CD4-positive, alpha-beta T cell (primary cell): ENCODE measurements around the gene TCF21. TPM values are rescaled to one million over a fixed set of nuclear protein-coding genes. Genes with fewer than 3 reads are reported as not detected.

ENCODE experiments used
- ATAC-seq: fragments of 200-7000 bp; cut with Tn5 transposase; one replicate; pipeline ENCODE4 v1.10.0; 2022; ENCODE audit warnings: mild to moderate bottlenecking; ENCODE audit not compliant: poor library complexity
- CTCF ChIA-PET: fragments of 350-600 bp; sonication (Branson Sonifier 250); formaldehyde crosslinking; loops from one replicate; lab custom pipeline; 2021; ENCODE audit warnings: antibody characterized with exemption, inconsistent platforms; lab: Charles Lee
- POLR2A ChIA-PET: fragments of 350-600 bp; sonication (Branson Sonifier 250); formaldehyde crosslinking; loops from one replicate; lab custom pipeline; 2021; ENCODE audit warnings: antibody characterized with exemption, inconsistent platforms; lab: Charles Lee
- DNase-seq, 14 experiments: peaks; one replicate each; pipeline ENCODE4 v3.0.0-alpha.2; 2013 to 2020; ENCODE audit warnings: mixed read lengths in 2 of 14
- H3K27ac ChIP-seq, 2 donors: one replicate each; pipeline versions ENCODE4 v1.5.1 to v1.7.0; 2013; ENCODE audit warnings: low read length in 2 of 2, low read depth in 1 of 2, mild to moderate bottlenecking in 1 of 2
- H3K27me3 ChIP-seq, 2 experiments: 1 replicate in 1 of 2; 2 replicates in 1 of 2; pipeline versions ENCODE4 v1.6.1 to v1.7.0; 2013; ENCODE audit warnings: low read length in 2 of 2, control low read depth in 1 of 2, mild to moderate bottlenecking in 1 of 2, moderate library complexity in 1 of 2; ENCODE audit not compliant: insufficient read depth in 2 of 2, control insufficient read depth in 1 of 2
- H3K36me3 ChIP-seq: one replicate; pipeline ENCODE4 v1.6.1; 2013; ENCODE audit warnings: low read length, control low read depth; ENCODE audit not compliant: insufficient read depth
- H3K4me1 ChIP-seq: one replicate; pipeline ENCODE4 v1.6.1; 2013; ENCODE audit warnings: low read length, control low read depth; ENCODE audit not compliant: insufficient read depth
- H3K4me3 ChIP-seq: one replicate; pipeline ENCODE4 v1.5.1; 2013; ENCODE audit warnings: mild to moderate bottlenecking, low read length, moderate library complexity
- H3K9me3 ChIP-seq, 2 experiments: 1 replicate in 1 of 2; 2 replicates in 1 of 2; pipeline versions ENCODE4 v1.6.1 to v1.7.0; 2013; ENCODE audit warnings: low read length in 2 of 2, mild to moderate bottlenecking in 2 of 2, control low read depth in 1 of 2, moderate library complexity in 1 of 2; ENCODE audit not compliant: control insufficient read depth in 1 of 2, insufficient read depth in 1 of 2
- H3K27ac Mint-ChIP-seq: one replicate; pipeline ENCODE4 v1.8.0; 2020; ENCODE audit warnings: mixed read lengths
- H3K27me3 Mint-ChIP-seq: one replicate; pipeline ENCODE4 v1.8.0; 2021; ENCODE audit warnings: mixed read lengths
- H3K36me3 Mint-ChIP-seq: one replicate; pipeline ENCODE4 v1.8.0; 2021; ENCODE audit warnings: low read depth, mixed read lengths
- H3K4me1 Mint-ChIP-seq: one replicate; pipeline ENCODE4 v1.8.0; 2021; ENCODE audit warnings: low read depth, mixed read lengths
- H3K4me3 Mint-ChIP-seq: one replicate; pipeline ENCODE4 v1.8.0; 2020; ENCODE audit warnings: mild to moderate bottlenecking, mixed read lengths
- H3K9me3 Mint-ChIP-seq: one replicate; pipeline ENCODE4 v1.8.0; 2020; ENCODE audit warnings: mixed read lengths
- intact Hi-C, 2 experiments: fragments of 100-400 bp; cut with DNase I in 1 of 2; cut with micrococcal nuclease in 1 of 2; formaldehyde crosslinking; loops; one replicate each; pipeline versions ENCODE4 v1.15.1 to v1.9.0; 2023 to 2025; cut with DNase I, micrococcal nuclease
- total RNA-seq, 174 experiments: library from RNA in 2 of 174; stranded (reverse) in 2 of 174; gene quantifications; one replicate each; pipeline ENCODE4 v1.2.3 and lab custom pipeline; 2021 to 2026
- TF ChIP-seq, protein P1 (sequence below): fragments of 200-600 bp; IDR thresholded peaks from one replicate; pipeline ENCODE4 v1.8.0; 2022; ENCODE audit warnings: antibody characterized with exemption, mild to moderate bottlenecking

The TCF21 gene
- total RNA-seq, 2 experiments from 2014 or later: not detected

DNA sequence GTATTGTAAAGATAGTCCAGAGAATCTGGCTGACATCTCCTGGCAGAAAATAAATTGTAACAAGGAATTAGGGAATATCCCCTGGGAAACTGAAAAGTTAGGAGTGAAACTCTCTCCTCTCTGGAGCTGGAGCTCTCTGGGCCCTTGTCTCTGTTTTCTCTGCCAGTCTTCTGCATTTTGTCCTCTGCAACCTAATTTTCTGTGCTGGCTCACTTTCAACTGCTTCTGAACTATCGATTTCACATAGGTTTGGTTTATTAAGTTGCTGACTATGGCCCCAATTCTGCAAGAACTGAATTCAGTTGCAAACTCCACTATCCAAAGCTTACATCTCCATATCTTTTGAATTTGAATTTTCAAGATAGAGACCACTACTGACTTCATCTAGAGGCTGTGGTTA lies 9.3 kb downstream of the TCF21 start:
- ATAC-seq (no peak), DNase-seq (no peak)
- Mint-ChIP-seq H3K27me3 (peaks cover 81% of the 10 kb centered on the region), H3K27ac (no peak overlapping the region), H3K9me3 (no peaks in the 10 kb centered on the region), H3K4me3 (no peak overlapping the region), H3K36me3 (no peaks in the 10 kb centered on the region), H3K4me1 (peaks cover 6% of the 10 kb centered on the region)
- ChIA-PET POLR2A (no interaction called here), CTCF (interaction anchor here (1.2 kb wide), 1 partner anchor 25 kb away, joined by 3 read pairs; no protein-coding TSS in a partner anchor)
- Histone ChIP-seq H3K27me3 (peaks cover 46 to 85% of the 10 kb centered on the region in 2 experiments), H3K4me1 (no peaks in the 10 kb centered on the region), H3K9me3 (peaks cover 0 to 8% of the 10 kb centered on the region in 2 experiments), H3K4me3 (no peak overlapping the region), H3K27ac (no peak overlapping the region), H3K36me3 (no peaks in the 10 kb centered on the region)
- TF ChIP-seq, protein P1, sequence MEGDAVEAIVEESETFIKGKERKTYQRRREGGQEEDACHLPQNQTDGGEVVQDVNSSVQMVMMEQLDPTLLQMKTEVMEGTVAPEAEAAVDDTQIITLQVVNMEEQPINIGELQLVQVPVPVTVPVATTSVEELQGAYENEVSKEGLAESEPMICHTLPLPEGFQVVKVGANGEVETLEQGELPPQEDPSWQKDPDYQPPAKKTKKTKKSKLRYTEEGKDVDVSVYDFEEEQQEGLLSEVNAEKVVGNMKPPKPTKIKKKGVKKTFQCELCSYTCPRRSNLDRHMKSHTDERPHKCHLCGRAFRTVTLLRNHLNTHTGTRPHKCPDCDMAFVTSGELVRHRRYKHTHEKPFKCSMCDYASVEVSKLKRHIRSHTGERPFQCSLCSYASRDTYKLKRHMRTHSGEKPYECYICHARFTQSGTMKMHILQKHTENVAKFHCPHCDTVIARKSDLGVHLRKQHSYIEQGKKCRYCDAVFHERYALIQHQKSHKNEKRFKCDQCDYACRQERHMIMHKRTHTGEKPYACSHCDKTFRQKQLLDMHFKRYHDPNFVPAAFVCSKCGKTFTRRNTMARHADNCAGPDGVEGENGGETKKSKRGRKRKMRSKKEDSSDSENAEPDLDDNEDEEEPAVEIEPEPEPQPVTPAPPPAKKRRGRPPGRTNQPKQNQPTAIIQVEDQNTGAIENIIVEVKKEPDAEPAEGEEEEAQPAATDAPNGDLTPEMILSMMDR: no peak
- intact Hi-C loops: no loop called here

DNA sequence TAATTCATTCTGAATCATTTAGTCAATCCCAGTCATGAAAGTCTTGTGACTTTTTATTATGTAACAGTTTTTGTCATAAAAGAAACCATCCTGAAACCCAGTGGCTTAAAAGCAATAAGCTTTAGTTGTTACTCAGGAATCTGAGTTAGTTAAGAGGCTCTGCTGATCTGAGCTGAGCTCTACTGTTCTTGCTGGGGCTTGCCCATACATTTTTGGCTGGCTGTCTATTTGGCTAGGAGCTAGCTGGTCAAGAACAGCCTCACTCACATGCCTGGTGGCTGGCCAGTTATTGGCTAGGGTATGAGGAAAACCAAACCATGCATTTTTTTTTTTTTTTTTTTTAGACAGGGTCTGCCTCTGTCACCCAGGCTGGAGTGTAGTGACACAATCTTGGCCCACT lies 10.6 kb downstream of the TCF21 start:
- no peak overlapping the region for H3K27ac ChIP-seq
- H3K36me3 Mint-ChIP-seq: no peaks in the 10 kb centered on the region
- CTCF ChIA-PET: no interaction called here
- intact Hi-C loops: no loop called here
- no peak overlapping the region for H3K4me3 Mint-ChIP-seq
- no peaks in the 10 kb centered on the region for H3K36me3 ChIP-seq
- H3K4me1 ChIP-seq: no peaks in the 10 kb centered on the region
- ATAC-seq (no peak), DNase-seq (no peak)
- peaks cover 0 to 8% of the 10 kb centered on the region in 2 experiments for H3K9me3 ChIP-seq
- no peak overlapping the region for H3K4me3 ChIP-seq
- POLR2A ChIA-PET: no interaction called here
- peaks cover 81% of the 10 kb centered on the region for H3K27me3 Mint-ChIP-seq
- H3K9me3 Mint-ChIP-seq: no peaks in the 10 kb centered on the region
- TF ChIP-seq, protein P1: no peak
- no peaks in the 10 kb centered on the region for H3K4me1 Mint-ChIP-seq
- no peak overlapping the region for H3K27ac Mint-ChIP-seq
- H3K27me3 ChIP-seq: peaks cover 35 to 78% of the 10 kb centered on the region in 2 experiments

DNA sequence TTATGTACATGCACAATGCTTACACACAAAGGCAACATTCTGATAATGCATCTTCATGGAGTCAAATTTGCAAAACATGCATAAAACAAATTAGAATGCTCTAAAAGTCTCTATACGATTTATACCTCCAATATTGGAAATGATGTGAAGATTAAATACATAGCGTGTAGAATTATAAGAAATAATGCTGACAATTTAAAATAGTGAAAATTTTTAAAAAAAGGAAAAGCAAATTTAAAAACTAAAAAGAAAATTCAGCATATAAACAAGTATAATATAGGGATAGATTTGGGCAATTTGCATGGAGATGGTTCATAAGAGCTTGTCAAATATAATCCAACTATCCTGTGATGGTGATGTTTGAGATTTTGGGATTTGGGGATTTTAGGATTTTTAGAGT lies 14.9 kb downstream of the TCF21 start:
- H3K4me3 Mint-ChIP-seq: no peak overlapping the region
- H3K27me3 Mint-ChIP-seq: peaks cover 76% of the 10 kb centered on the region
- ATAC-seq (no peak), DNase-seq (no peak)
- no peaks in the 10 kb centered on the region for H3K9me3 Mint-ChIP-seq
- intact Hi-C loops: no loop called here
- no peaks in the 10 kb centered on the region for H3K36me3 Mint-ChIP-seq
- peaks cover 30 to 71% of the 10 kb centered on the region in 2 experiments for H3K27me3 ChIP-seq
- H3K4me1 ChIP-seq: no peaks in the 10 kb centered on the region
- H3K4me3 ChIP-seq: no peak overlapping the region
- H3K9me3 ChIP-seq: no peaks in the 10 kb centered on the region
- H3K4me1 Mint-ChIP-seq: no peaks in the 10 kb centered on the region
- CTCF ChIA-PET: no interaction called here
- no peak overlapping the region for H3K27ac Mint-ChIP-seq
- H3K27ac ChIP-seq: no peak overlapping the region
- TF ChIP-seq, protein P1: no peak
- no peaks in the 10 kb centered on the region for H3K36me3 ChIP-seq
- POLR2A ChIA-PET: no interaction called here
